ENCODE measurements around the gene TNFRSF25. TPM values are rescaled to one million over a fixed set of nuclear protein-coding genes. Genes with fewer than 3 reads are reported as not detected.

Gene TNFRSF25
- polyA plus RNA-seq, 1 of the 3 experiments (the other 2 are of a cell fraction) = 20.8 TPM

DNA sequence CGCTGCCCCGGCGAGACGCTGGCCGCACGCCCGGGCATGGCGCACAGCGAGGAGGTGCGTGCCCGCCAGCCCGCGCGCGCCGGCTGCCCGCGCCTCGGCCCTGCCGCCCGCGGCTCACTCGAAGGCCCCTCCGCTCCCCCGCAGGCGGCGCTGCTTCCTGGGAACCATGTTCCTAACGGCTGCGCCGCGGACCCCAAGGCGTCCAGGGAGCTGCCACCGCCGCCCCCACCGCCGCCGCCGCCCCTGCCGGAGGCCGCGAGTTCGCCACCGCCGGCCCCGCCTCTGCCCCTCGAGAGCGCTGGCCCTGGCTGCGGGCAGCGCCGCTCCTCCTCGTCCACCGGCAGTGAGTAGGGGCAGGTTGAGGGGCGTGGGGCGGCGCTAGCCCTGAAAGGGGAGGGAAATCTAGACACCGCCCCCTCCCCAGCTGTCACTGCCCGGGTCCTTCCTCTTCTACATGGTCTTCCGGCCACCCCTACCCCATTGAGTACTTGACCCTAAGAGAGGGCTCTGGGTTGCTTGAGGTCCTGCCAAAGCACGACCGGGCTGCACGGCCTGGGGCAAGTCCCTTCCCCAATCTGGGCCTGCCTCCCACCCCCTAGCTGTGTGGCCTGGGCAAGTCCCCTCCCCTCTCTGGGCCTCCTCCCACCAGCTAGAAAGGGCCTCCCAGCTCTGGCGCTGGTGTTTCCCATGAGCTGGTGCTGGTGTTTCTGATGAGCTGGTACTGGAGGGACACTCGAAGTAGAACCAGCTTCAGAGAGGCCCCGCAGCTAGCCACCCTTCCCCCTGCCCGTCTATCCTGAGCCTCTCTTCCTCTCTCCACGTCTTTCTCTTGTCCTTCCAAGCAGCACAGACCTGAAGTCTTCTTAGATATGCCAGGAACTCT lies 17.0 kb downstream of the TNFRSF25 start (continued):
- TF ChIP-seq, protein P1, sequence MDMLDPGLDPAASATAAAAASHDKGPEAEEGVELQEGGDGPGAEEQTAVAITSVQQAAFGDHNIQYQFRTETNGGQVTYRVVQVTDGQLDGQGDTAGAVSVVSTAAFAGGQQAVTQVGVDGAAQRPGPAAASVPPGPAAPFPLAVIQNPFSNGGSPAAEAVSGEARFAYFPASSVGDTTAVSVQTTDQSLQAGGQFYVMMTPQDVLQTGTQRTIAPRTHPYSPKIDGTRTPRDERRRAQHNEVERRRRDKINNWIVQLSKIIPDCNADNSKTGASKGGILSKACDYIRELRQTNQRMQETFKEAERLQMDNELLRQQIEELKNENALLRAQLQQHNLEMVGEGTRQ (IDR thresholded peaks at IDR 0.05; ENCODE audit: borderline replicate concordance, low read depth, low read length) = no peak
- TF ChIP-seq, protein P2, sequence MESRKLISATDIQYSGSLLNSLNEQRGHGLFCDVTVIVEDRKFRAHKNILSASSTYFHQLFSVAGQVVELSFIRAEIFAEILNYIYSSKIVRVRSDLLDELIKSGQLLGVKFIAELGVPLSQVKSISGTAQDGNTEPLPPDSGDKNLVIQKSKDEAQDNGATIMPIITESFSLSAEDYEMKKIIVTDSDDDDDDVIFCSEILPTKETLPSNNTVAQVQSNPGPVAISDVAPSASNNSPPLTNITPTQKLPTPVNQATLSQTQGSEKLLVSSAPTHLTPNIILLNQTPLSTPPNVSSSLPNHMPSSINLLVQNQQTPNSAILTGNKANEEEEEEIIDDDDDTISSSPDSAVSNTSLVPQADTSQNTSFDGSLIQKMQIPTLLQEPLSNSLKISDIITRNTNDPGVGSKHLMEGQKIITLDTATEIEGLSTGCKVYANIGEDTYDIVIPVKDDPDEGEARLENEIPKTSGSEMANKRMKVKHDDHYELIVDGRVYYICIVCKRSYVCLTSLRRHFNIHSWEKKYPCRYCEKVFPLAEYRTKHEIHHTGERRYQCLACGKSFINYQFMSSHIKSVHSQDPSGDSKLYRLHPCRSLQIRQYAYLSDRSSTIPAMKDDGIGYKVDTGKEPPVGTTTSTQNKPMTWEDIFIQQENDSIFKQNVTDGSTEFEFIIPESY (IDR thresholded peaks at IDR 0.05; ENCODE audit: borderline replicate concordance, low read depth) = no peak

DNA sequence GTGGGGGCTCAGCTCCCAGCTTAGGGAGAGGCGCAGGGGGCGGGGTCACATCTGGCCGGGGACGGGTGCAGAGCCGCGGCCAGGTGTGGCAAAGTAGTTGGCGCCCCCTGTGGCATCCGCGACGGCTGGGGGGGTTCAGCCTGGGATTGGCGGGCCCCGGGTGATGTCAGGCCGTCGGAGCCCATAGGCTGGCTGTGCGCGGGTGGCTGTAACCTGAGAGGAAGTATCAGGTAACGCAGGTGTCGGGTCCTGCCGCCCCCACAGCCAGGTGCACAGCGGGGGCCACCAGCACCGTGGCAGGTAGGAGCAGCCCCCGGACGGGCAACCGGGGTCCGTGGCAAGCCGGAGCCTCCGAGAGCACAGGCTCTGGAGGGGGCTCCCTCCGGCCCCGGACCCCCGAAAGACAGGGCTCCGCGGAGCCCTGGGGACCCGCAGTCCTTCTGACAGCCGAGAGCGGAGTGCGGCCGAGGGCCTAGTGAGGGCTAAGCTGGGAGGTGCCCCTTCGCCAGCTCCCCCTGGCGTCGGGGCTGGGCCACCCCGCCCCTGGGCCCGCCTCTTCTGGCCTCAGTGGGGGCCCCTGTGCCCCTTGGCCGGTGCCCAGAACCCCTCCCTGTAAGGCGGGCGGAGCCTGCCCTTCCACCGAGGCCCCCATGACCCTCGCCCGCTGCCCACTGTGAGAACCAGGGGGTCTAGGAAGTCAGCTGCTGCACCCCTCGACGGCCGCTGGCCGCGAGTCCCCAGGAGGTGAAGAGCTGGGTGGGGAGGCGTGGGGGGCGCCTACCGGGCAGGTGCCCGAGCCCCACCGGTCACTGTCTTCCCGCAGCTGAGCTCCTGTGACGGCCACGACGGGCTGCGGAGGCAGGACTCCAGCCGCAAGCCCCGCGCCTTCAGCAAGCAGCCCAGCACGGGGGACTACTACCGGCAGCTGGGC lies 17.9 kb downstream of the TNFRSF25 start:
- no peak overlapping the region for H3K4me2 ChIP-seq

More for the DNA sequence above, 17.9 kb downstream of the TNFRSF25 start:
- Histone ChIP-seq H3K4me3 (ENCODE audit: low read depth in 2 of 2, low read length in 1 of 2) (peak overlapping the region in 1 of 2 experiments; percentile 12; a peak in 1 of 4 replicates), H3K79me2 (ENCODE audit: insufficient read depth) (no peaks in the 10 kb centered on the region), H3K4me1 (ENCODE audit: control insufficient read depth in 1 of 2, insufficient read depth in 2 of 2, low read depth in 1 of 2, low read length in 1 of 2) (no peaks in the 10 kb centered on the region; a peak in 1 of 4 replicates), H3K9ac (no peak overlapping the region), H3K36me3 (replicated peaks in 1 of 2; ENCODE audit: control insufficient read depth in 1 of 2, insufficient read depth in 2 of 2, low read length in 1 of 2) (no peaks in the 10 kb centered on the region), H4K20me1 (ENCODE audit: insufficient read depth) (no peaks in the 10 kb centered on the region), H3K27me3 (ENCODE audit: insufficient read depth) (peaks cover 44% of the 10 kb centered on the region), H3K9me3 (no peaks in the 10 kb centered on the region), H3K27ac (ENCODE audit: low read depth in 2 of 2, low read length in 1 of 2) (no peak overlapping the region), H3K9me2 (no peaks in the 10 kb centered on the region), H3F3A (replicated peaks; ENCODE audit: insufficient read depth) (no peaks in the 10 kb centered on the region), H2AFZ (ENCODE audit: low read depth) (no peak overlapping the region)
- POLR2A ChIA-PET = no interaction called here
- TF ChIP-seq GATA2 (CRISPR knock-in tag; IDR thresholded peaks at IDR 0.05) (no peak), SIN3A (IDR thresholded peaks at IDR 0.05; ENCODE audit: borderline replicate concordance, low read depth, low read length) (no peak)
- TF ChIP-seq, protein P3, sequence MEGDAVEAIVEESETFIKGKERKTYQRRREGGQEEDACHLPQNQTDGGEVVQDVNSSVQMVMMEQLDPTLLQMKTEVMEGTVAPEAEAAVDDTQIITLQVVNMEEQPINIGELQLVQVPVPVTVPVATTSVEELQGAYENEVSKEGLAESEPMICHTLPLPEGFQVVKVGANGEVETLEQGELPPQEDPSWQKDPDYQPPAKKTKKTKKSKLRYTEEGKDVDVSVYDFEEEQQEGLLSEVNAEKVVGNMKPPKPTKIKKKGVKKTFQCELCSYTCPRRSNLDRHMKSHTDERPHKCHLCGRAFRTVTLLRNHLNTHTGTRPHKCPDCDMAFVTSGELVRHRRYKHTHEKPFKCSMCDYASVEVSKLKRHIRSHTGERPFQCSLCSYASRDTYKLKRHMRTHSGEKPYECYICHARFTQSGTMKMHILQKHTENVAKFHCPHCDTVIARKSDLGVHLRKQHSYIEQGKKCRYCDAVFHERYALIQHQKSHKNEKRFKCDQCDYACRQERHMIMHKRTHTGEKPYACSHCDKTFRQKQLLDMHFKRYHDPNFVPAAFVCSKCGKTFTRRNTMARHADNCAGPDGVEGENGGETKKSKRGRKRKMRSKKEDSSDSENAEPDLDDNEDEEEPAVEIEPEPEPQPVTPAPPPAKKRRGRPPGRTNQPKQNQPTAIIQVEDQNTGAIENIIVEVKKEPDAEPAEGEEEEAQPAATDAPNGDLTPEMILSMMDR (IDR thresholded peaks at IDR 0.05) = peak; percentile 11; the same call in 1 of the 2 replicates
- CTCF ChIA-PET = interaction anchor here (0.6 to 6.8 kb wide), 8 partner anchors 9 to 201 kb away, joined by 3 to 70 read pairs (median 4); partner anchors contain the start of genes NOL9 and TAS1R1
- WGBS (ENCODE audit: low lambda C conversion rate) = 17% methylated on average over 19 of the region's 68 CpGs
- DNase-seq = no peak
